SU-DHL-6 (cell line): ENCODE results near the gene ZCRB1.

ENCODE experiments used
- CTCF ChIP-seq: fragments of 200-600 bp; sonication (generic); IDR thresholded peaks from one replicate; pipeline ENCODE4 v1.5.1; 2017; ENCODE audit warnings: antibody characterized with exemption, mild to moderate bottlenecking, low read length, moderate library complexity; ENCODE audit not compliant: insufficient read depth, poor library complexity, severe bottlenecking
- EZH2phosphoT487 ChIP-seq: fragments of 200-600 bp; sonication (generic), shearing (Covaris generic); conservative IDR thresholded peaks from 2 replicates; pipeline ENCODE4 v1.6.1; 2018; ENCODE audit warnings: mild to moderate bottlenecking, antibody characterized with exemption, low read length, moderate library complexity, mixed read lengths

GRCh38 chr12:42306297-42306696 lies 19.6 kb downstream of the ZCRB1 start:
- TF ChIP-seq CTCF (no peak), EZH2phosphoT487 (no peak)
